Upper lobe of left lung (tissue), 6 donors: ENCODE results near the gene OTULIN. TPM values are rescaled to one million over a fixed set of nuclear protein-coding genes. Genes with fewer than 3 reads are reported as not detected.
A peak's percentile ranks its signal among the peaks of the same experiment; 100 is the strongest.

Experiments
- ATAC-seq, 2 donors: fragments of 200-7000 bp; cut with Tn5 transposase; one replicate each; pipeline ENCODE4 v1.9.1; 2022; ENCODE audit warnings: mild to moderate bottlenecking in 2 of 2, moderate library complexity in 2 of 2; ENCODE audit not compliant: low FRiP score in 2 of 2
- DNase-seq, 2 donors: peaks; one replicate each; pipeline ENCODE4 v3.0.0-alpha.2; 2019 to 2020
- H3K27ac ChIP-seq, 4 donors: fragments of 200-600 bp; sonication (generic); one replicate each; pipeline ENCODE4 v1.5.1; 2016 to 2019
- H3K27me3 ChIP-seq, 4 donors: fragments of 200-600 bp; sonication (generic); one replicate each; pipeline ENCODE4 v1.5.1; 2017 to 2019
- H3K36me3 ChIP-seq, 4 donors: fragments of 200-600 bp; sonication (generic); one replicate each; pipeline ENCODE4 v1.5.1; 2016 to 2019
- H3K4me1 ChIP-seq, 4 donors: fragments of 200-600 bp; sonication (generic); one replicate each; pipeline ENCODE4 v1.5.1; 2018 to 2019
- H3K4me3 ChIP-seq, 4 donors: fragments of 200-600 bp; sonication (generic); one replicate each; pipeline ENCODE4 v1.5.1; 2017 to 2019; ENCODE audit warnings: mild to moderate bottlenecking in 2 of 4, moderate library complexity in 1 of 4
- H3K9me3 ChIP-seq, 4 donors: fragments of 200-600 bp; sonication (generic); one replicate each; pipeline ENCODE4 v1.5.1; 2018 to 2019
- CTCF ChIP-seq, 6 experiments: fragments of 450-650 bp in 4 of 6; fragments of 200-600 bp in 2 of 6; sonication (generic) in 2 of 6; IDR thresholded peaks; one replicate each; pipeline ENCODE4 v1.5.1; 2016 to 2019; ENCODE audit warnings: antibody characterized with exemption in 6 of 6
- EP300 ChIP-seq, 4 donors: sonication (generic); formaldehyde crosslinking; IDR thresholded peaks; one replicate each; pipeline ENCODE4 v1.5.1; 2017; ENCODE audit warnings: antibody characterized with exemption in 4 of 4, control low read depth in 2 of 4
- POLR2A ChIP-seq, 4 donors: fragments of 450-650 bp; IDR thresholded peaks; one replicate each; pipeline ENCODE4 v1.5.1; 2016 to 2017; ENCODE audit warnings: antibody characterized with exemption in 4 of 4, mild to moderate bottlenecking in 2 of 4
- POLR2AphosphoS5 ChIP-seq, 2 donors: sonication (generic); formaldehyde crosslinking; IDR thresholded peaks; one replicate each; pipeline ENCODE4 v1.5.1; 2017; ENCODE audit warnings: antibody characterized with exemption in 2 of 2
- WGBS, 2 donors: methylation state at CpG; one replicate each; pipeline ENCODE4 v1.1.5; 2017 to 2018; 5-methylcytosine and 5-hydroxymethylcytosine counted together
- total RNA-seq, 6 donors: library from RNA; depleted of rRNA in 4 of 6; stranded (reverse); fragments of >200 nt in 4 of 6; gene quantifications; one replicate each; pipeline versions ENCODE4 v1.1.0 to v1.2.1, GENCODE V29; 2016 to 2021
- donor health status: DM: no; HTN: no; CAD: no; lungs with moderate emphysema.
- donor health status: DM: no; HTN: yes; CAD: no; lungs with severe emphysema.

The OTULIN gene
- total RNA-seq, 6 donors from 2014 or later, result 31.0 to 81.1 (median 38.3) TPM

GRCh38 chr5:14742498-14742897 is 78.0 kb downstream of the OTULIN start:
- no peak for ATAC-seq
- 83 to 94% methylated on average over 3 to 9 of the region's 9 CpGs for WGBS, 2 donors
- no peak for TF ChIP-seq POLR2AphosphoS5 (IDR thresholded peaks at IDR 0.05)
- no peak for TF ChIP-seq CTCF (IDR thresholded peaks at IDR 0.05)
- no peak for TF ChIP-seq EP300 (IDR thresholded peaks at IDR 0.05)
- no peak for TF ChIP-seq POLR2A (IDR thresholded peaks at IDR 0.05)

GRCh38 chr5:14743601-14744295 is 79.2 kb downstream of the OTULIN start:
- Histone ChIP-seq H3K9me3 (no peaks in the 10 kb centered on the region), H3K27ac (no peak overlapping the region), H3K4me1 (no peaks in the 10 kb centered on the region), H3K36me3 (peaks cover 2 to 38% (median 10%) of the 10 kb centered on the region in 4 donors), H3K4me3 (no peak overlapping the region), H3K27me3 (no peaks in the 10 kb centered on the region)
- WGBS, 2 donors, result 88 to 91% methylated on average over 6 of the region's 6 CpGs
- DNase-seq (no peak), ATAC-seq (no peak)
- TF ChIP-seq CTCF (IDR thresholded peaks at IDR 0.05), result no peak
- TF ChIP-seq EP300 (IDR thresholded peaks at IDR 0.05), result no peak
- no peak for TF ChIP-seq POLR2AphosphoS5 (IDR thresholded peaks at IDR 0.05)
- no peak for TF ChIP-seq POLR2A (IDR thresholded peaks at IDR 0.05)

More at GRCh38 chr5:14742498-14742897, 78.0 kb downstream of the OTULIN start:
- Histone ChIP-seq H3K4me3 (no peak overlapping the region), H3K27me3 (no peaks in the 10 kb centered on the region), H3K9me3 (no peaks in the 10 kb centered on the region), H3K27ac (no peak overlapping the region), H3K36me3 (peaks cover 2 to 36% (median 12%) of the 10 kb centered on the region in 4 donors), H3K4me1 (no peaks in the 10 kb centered on the region)
- peak in 1 of 2 donors; percentile 30 for DNase-seq

GRCh38 chr5:14744296-14745187 is 80.0 kb downstream of the OTULIN start:
- Histone ChIP-seq H3K27ac (no peak overlapping the region), H3K4me1 (no peaks in the 10 kb centered on the region), H3K4me3 (no peak overlapping the region), H3K27me3 (no peaks in the 10 kb centered on the region), H3K36me3 (peaks cover 2 to 38% (median 10%) of the 10 kb centered on the region in 4 donors), H3K9me3 (no peaks in the 10 kb centered on the region)
- WGBS, 2 donors, result 88 to 92% methylated on average over 13 to 14 of the region's 14 CpGs
- no peak for ATAC-seq
- TF ChIP-seq CTCF (IDR thresholded peaks at IDR 0.05), result no peak
- TF ChIP-seq EP300 (IDR thresholded peaks at IDR 0.05), result no peak
- no peak for TF ChIP-seq POLR2AphosphoS5 (IDR thresholded peaks at IDR 0.05)
- no peak for TF ChIP-seq POLR2A (IDR thresholded peaks at IDR 0.05)
- peak in 1 of 2 donors; percentile 49 for DNase-seq

- TF ChIP-seq CTCF (IDR thresholded peaks at IDR 0.05), result no peak
- TF ChIP-seq POLR2AphosphoS5 (IDR thresholded peaks at IDR 0.05), result no peak
- TF ChIP-seq POLR2A (IDR thresholded peaks at IDR 0.05), result no peak
- no peak for TF ChIP-seq EP300 (IDR thresholded peaks at IDR 0.05)
- H3K36me3 ChIP-seq, result peaks cover 2 to 40% (median 10%) of the 10 kb centered on the region in 4 donors
- 88 to 93% methylated on average over 5 of the region's 5 CpGs for whole genome bisulfite sequencing, 2 donors
- no peak overlapping the region for H3K27ac ChIP-seq
- H3K27me3 ChIP-seq, result no peaks in the 10 kb centered on the region
- no peak overlapping the region for H3K4me3 ChIP-seq
- H3K9me3 ChIP-seq, result no peaks in the 10 kb centered on the region
- ATAC-seq (no peak), DNase-seq (no peak)
- no peaks in the 10 kb centered on the region for H3K4me1 ChIP-seq
These were observed 80.7 kb downstream of the OTULIN start for GRCh38 chr5:14745188-14745563.
